Fibroblast of lung (primary cell): ENCODE measurements around the gene KMT2E. TPM values are rescaled to one million over a fixed set of nuclear protein-coding genes. Genes with fewer than 3 reads are reported as not detected.
A peak's percentile ranks its signal among the peaks of the same experiment; 100 is the strongest.

Source experiments
- DNase-seq, 2 donors: peaks; one replicate each; pipeline versions ENCODE4 v3.0.0 to v3.0.0-alpha.2; 2010; ENCODE audit warnings: low read depth in 2 of 2
- H2AFZ ChIP-seq: 2 replicates; pipeline ENCODE4 v1.5.1; 2012; ENCODE audit warnings: low read length, control low read depth, inconsistent platforms
- H3K27ac ChIP-seq: 2 replicates; pipeline ENCODE4 v1.5.1; 2011; ENCODE audit warnings: low read length, control low read depth; ENCODE audit not compliant: insufficient read depth
- H3K27me3 ChIP-seq: 2 replicates; pipeline ENCODE4 v1.5.1; 2011; ENCODE audit warnings: mild to moderate bottlenecking, low read length; ENCODE audit not compliant: control insufficient read depth, insufficient read depth
- H3K36me3 ChIP-seq: 2 replicates; pipeline ENCODE4 v1.5.1; 2011; ENCODE audit warnings: low read length; ENCODE audit not compliant: control insufficient read depth, insufficient read depth
- H3K4me1 ChIP-seq: 2 replicates; pipeline ENCODE4 v1.5.1; 2011; ENCODE audit warnings: low read length; ENCODE audit not compliant: control insufficient read depth, insufficient read depth; ENCODE audit errors: extremely low read depth
- H3K4me2 ChIP-seq: 2 replicates; pipeline ENCODE4 v1.5.1; 2011; ENCODE audit warnings: low read length, control low read depth; ENCODE audit not compliant: insufficient read depth; ENCODE audit errors: extremely low read depth
- H3K4me3 ChIP-seq, 4 experiments: fragments of 200-600 bp in 1 of 4; sonication (generic) in 1 of 4; replicated peaks in 1 of 4; 2 replicates each; pipeline ENCODE4 v1.5.1; 2011 to 2016; ENCODE audit warnings: low read length in 4 of 4, low read depth in 3 of 4, mild to moderate bottlenecking in 3 of 4, control low read depth in 2 of 4, inconsistent platforms in 1 of 4, mixed read lengths in 1 of 4; ENCODE audit not compliant: insufficient read depth in 1 of 4; ENCODE audit errors: control extremely low read depth in 1 of 4
- H3K79me2 ChIP-seq: 2 replicates; pipeline ENCODE4 v1.5.1; 2012; ENCODE audit warnings: mild to moderate bottlenecking, low read length, inconsistent platforms; ENCODE audit not compliant: control insufficient read depth, insufficient read depth
- H3K9ac ChIP-seq: 2 replicates; pipeline ENCODE4 v1.5.1; 2011; ENCODE audit warnings: mild to moderate bottlenecking, low read length, control low read depth; ENCODE audit not compliant: insufficient read depth
- H3K9me3 ChIP-seq: 2 replicates; pipeline ENCODE4 v1.5.1; 2012; ENCODE audit warnings: low read depth, low read length; ENCODE audit not compliant: control insufficient read depth, insufficient read depth
- H4K20me1 ChIP-seq: 2 replicates; pipeline ENCODE4 v1.5.1; 2011; ENCODE audit warnings: low read length; ENCODE audit not compliant: control insufficient read depth, insufficient read depth; ENCODE audit errors: extremely low read depth
- CTCF ChIP-seq, 2 donors: IDR thresholded peaks in 1 of 2; conservative IDR thresholded peaks in 1 of 2; 1 replicate in 1 of 2; 2 replicates in 1 of 2; pipeline ENCODE4 v1.5.1; 2011 to 2012; ENCODE audit warnings: low read length in 2 of 2, control low read depth in 1 of 2, inconsistent platforms in 1 of 2, low read depth in 1 of 2, mild to moderate bottlenecking in 1 of 2
- EZH2 ChIP-seq: IDR thresholded peaks from 2 replicates; pipeline ENCODE4 v1.5.1; 2012; ENCODE audit warnings: low read length, control low read depth, mild to moderate bottlenecking; ENCODE audit errors: missing control alignments
- polyA plus RNA-seq, 2 donors: library from polyadenylated mRNA; depleted of rRNA in 1 of 2; stranded (reverse) in 1 of 2; unstranded in 1 of 2; fragments of >200 nt; gene quantifications; 2 replicates each; pipeline ENCODE4 v1.2.1, GENCODE V29; 2011 to 2012; ENCODE audit warnings: missing spikeins in 1 of 2
- total RNA-seq: library from RNA; depleted of rRNA; stranded (reverse); fragments of >200 nt; gene quantifications from 2 replicates; pipeline ENCODE4 v1.2.1, GENCODE V29; 2014

The KMT2E gene
- total and polyA plus RNA-seq, 2 donors (not counting 1 experiment from before 2014, with no cell fraction given) = 7.5 to 95.0 TPM

- H3K27me3 ChIP-seq = no peaks in the 10 kb centered on the region
- no peaks in the 10 kb centered on the region for H3K9me3 ChIP-seq
- no peak overlapping the region for H3K9ac ChIP-seq
- peaks cover 10% of the 10 kb centered on the region for H3K4me1 ChIP-seq
- peaks cover 99% of the 10 kb centered on the region for H3K79me2 ChIP-seq
- TF ChIP-seq EZH2 = no peak
- TF ChIP-seq CTCF (conservative IDR thresholded peaks at IDR 0.05 in 1 of 2, IDR thresholded peaks at IDR 0.05 in 1 of 2; ENCODE audit: low read depth in 1 of 2, low read length in 2 of 2) = no peak
- H3K4me3 ChIP-seq = peak overlapping the region in 1 of 4 experiments; percentile 9
- H3K36me3 ChIP-seq = no peaks in the 10 kb centered on the region
- H2AFZ ChIP-seq = no peak overlapping the region
- no peak for DNase-seq
- no peak overlapping the region for H3K27ac ChIP-seq
- H3K4me2 ChIP-seq = peak overlapping the region; percentile 58
- peaks cover 3% of the 10 kb centered on the region for H4K20me1 ChIP-seq
These were observed 5.3 kb downstream of the KMT2E start for GRCh38 chr7:105019269-105019668.

- Histone ChIP-seq H3K79me2 (peaks cover 99% of the 10 kb centered on the region), H3K4me2 (no peak overlapping the region), H2AFZ (no peak overlapping the region), H3K9ac (no peak overlapping the region), H3K4me3 (peak overlapping the region in 1 of 4 experiments; percentile 17), H3K27me3 (no peaks in the 10 kb centered on the region), H3K36me3 (no peaks in the 10 kb centered on the region), H3K27ac (no peak overlapping the region), H3K4me1 (peaks cover 12% of the 10 kb centered on the region), H4K20me1 (peaks cover 8% of the 10 kb centered on the region), H3K9me3 (no peaks in the 10 kb centered on the region)
- peak in 1 of 2 donors; percentile 37 for DNase-seq
- no peak for TF ChIP-seq CTCF (conservative IDR thresholded peaks at IDR 0.05 in 1 of 2, IDR thresholded peaks at IDR 0.05 in 1 of 2; ENCODE audit: low read depth in 1 of 2, low read length in 2 of 2)
- TF ChIP-seq EZH2 = no peak
These were observed 6.9 kb downstream of the KMT2E start for GRCh38 chr7:105020926-105021325.

- Histone ChIP-seq H3K79me2 (peaks cover 99% of the 10 kb centered on the region), H3K27ac (no peak overlapping the region), H3K4me1 (peaks cover 12% of the 10 kb centered on the region), H2AFZ (no peak overlapping the region), H3K27me3 (no peaks in the 10 kb centered on the region), H4K20me1 (peaks cover 10% of the 10 kb centered on the region), H3K9ac (no peak overlapping the region), H3K9me3 (no peaks in the 10 kb centered on the region), H3K36me3 (no peaks in the 10 kb centered on the region), H3K4me3 (peak overlapping the region in 1 of 4 experiments; percentile 17), H3K4me2 (no peak overlapping the region)
- no peak for TF ChIP-seq EZH2
- no peak for TF ChIP-seq CTCF (conservative IDR thresholded peaks at IDR 0.05 in 1 of 2, IDR thresholded peaks at IDR 0.05 in 1 of 2; ENCODE audit: low read depth in 1 of 2, low read length in 2 of 2)
- DNase-seq = no peak
These were observed 7.3 kb downstream of the KMT2E start for GRCh38 chr7:105021352-105021751.
